Spleen (tissue), 7 donors: Measurements from ENCODE around the gene FAM184A.

ENCODE experiments used
- POLR2A ChIP-seq, 3 donors: fragments of 450-650 bp; IDR thresholded peaks; one replicate each; pipeline ENCODE4 v1.5.1; 2017; ENCODE audit warnings: antibody characterized with exemption in 3 of 3, mild to moderate bottlenecking in 1 of 3
- POLR2AphosphoS5 ChIP-seq, 3 donors: sonication (generic); formaldehyde crosslinking; IDR thresholded peaks; one replicate each; pipeline ENCODE4 v1.5.1; 2017; ENCODE audit warnings: antibody characterized with exemption in 3 of 3
- TF ChIP-seq, protein P1 (sequence below), 11 experiments: fragments of 200-600 bp in 7 of 11; fragments of 450-650 bp in 4 of 11; sonication (generic) in 4 of 11; IDR thresholded peaks in 8 of 11; conservative IDR thresholded peaks in 3 of 11; 1 replicate in 7 of 11; 2 replicates in 4 of 11; pipeline versions ENCODE4 v1.4.0 to v1.8.0; 2016 to 2021; ENCODE audit warnings: antibody characterized with exemption in 11 of 11, inconsistent platforms in 4 of 11, mild to moderate bottlenecking in 1 of 11
- donor health status: DM: no; HTN: no; CAD: no; lungs with moderate emphysema.
- donor health status: DM: no; HTN: no; CAD: no.
- donor health status: DM: no; HTN: no; CAD: no.

DNA sequence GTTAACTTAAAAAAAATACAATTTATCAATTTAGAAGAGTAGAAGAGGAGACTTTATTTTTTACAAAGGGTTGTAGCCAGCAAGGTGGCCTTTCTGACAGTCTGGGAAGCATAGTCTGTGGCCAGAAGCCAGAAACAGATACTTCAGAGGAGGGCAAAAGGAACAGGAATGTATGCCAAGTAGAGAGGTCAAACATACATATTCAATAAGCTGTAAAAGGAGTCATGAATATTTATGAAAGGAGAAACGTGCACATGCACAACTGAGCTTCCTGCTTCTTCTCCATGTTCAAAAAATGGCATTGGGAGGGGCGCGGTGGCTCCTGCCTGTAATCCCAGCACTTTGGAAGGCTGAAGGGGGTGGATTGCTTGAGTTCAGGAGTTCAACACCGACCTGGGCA lies 43.9 kb upstream of the FAM184A start:
- TF ChIP-seq, protein P1, sequence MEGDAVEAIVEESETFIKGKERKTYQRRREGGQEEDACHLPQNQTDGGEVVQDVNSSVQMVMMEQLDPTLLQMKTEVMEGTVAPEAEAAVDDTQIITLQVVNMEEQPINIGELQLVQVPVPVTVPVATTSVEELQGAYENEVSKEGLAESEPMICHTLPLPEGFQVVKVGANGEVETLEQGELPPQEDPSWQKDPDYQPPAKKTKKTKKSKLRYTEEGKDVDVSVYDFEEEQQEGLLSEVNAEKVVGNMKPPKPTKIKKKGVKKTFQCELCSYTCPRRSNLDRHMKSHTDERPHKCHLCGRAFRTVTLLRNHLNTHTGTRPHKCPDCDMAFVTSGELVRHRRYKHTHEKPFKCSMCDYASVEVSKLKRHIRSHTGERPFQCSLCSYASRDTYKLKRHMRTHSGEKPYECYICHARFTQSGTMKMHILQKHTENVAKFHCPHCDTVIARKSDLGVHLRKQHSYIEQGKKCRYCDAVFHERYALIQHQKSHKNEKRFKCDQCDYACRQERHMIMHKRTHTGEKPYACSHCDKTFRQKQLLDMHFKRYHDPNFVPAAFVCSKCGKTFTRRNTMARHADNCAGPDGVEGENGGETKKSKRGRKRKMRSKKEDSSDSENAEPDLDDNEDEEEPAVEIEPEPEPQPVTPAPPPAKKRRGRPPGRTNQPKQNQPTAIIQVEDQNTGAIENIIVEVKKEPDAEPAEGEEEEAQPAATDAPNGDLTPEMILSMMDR (IDR thresholded peaks at IDR 0.05 in 8 of 11, conservative IDR thresholded peaks at IDR 0.05 in 3 of 11) = no peak
- TF ChIP-seq POLR2A (IDR thresholded peaks at IDR 0.05) (no peak), POLR2AphosphoS5 (IDR thresholded peaks at IDR 0.05) (no peak)
